GM12864 (cell line): ENCODE results near the gene RIC8A.

Source experiments
- DNase-seq: peaks from one replicate; pipeline ENCODE4 v3.0.0-alpha.2; 2011; ENCODE audit warnings: low read depth
- H3K4me3 ChIP-seq: 2 replicates; pipeline ENCODE4 v1.5.1; 2011; ENCODE audit warnings: mild to moderate bottlenecking, low read depth, low read length, control low read depth
- TF ChIP-seq, protein P1 (sequence below): IDR thresholded peaks from 2 replicates; pipeline ENCODE4 v1.5.1; 2011; ENCODE audit warnings: low read depth, mild to moderate bottlenecking, moderate library complexity, low read length, control low read depth, inconsistent platforms; ENCODE audit errors: missing control alignments

Gene RIC8A

DNA sequence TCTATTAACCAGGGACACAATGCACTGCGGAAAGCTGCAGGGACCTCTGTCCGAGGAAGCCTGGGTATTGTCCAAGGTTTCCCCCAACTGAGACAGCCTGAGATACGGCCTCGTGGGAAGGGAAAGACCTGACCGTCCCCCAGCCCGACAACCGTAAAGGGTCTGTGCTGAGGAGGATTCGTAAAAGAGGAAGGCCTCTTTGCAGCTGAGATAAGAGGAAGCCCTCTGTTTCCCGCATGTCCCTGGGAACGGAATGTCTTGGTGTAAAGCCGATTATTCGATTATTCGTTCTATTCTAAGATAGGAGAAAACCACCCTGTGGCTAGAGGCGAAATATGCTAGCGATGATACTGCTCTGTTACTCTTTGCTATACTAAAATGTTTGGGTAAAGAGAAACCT, 5.5 kb upstream of the RIC8A start:
- DNase-seq = no peak
- no peak overlapping the region for H3K4me3 ChIP-seq
- TF ChIP-seq, protein P1, sequence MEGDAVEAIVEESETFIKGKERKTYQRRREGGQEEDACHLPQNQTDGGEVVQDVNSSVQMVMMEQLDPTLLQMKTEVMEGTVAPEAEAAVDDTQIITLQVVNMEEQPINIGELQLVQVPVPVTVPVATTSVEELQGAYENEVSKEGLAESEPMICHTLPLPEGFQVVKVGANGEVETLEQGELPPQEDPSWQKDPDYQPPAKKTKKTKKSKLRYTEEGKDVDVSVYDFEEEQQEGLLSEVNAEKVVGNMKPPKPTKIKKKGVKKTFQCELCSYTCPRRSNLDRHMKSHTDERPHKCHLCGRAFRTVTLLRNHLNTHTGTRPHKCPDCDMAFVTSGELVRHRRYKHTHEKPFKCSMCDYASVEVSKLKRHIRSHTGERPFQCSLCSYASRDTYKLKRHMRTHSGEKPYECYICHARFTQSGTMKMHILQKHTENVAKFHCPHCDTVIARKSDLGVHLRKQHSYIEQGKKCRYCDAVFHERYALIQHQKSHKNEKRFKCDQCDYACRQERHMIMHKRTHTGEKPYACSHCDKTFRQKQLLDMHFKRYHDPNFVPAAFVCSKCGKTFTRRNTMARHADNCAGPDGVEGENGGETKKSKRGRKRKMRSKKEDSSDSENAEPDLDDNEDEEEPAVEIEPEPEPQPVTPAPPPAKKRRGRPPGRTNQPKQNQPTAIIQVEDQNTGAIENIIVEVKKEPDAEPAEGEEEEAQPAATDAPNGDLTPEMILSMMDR = no peak

DNA sequence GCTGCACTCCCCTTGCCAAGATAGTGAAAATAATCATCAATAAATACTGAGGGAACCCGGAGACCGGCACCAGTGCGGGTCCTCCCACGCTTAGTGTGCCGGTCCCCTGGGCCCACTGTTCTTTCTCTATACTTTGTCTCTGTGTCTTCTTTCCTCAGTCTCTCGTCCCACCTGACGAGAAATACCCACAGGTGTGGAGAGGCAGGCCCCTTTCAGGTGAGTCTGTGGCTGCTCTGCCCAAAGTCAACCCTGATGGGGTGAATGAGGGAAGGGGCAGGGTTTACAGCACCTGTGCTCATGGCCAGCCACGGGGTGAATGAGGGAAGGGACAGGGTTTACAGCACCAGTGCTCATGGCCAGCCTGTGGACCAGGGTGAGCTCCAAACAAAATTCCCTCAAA, 5.0 kb upstream of the RIC8A start:
- TF ChIP-seq, protein P1 = no peak
- no peak overlapping the region for H3K4me3 ChIP-seq
- DNase-seq = no peak

DNA sequence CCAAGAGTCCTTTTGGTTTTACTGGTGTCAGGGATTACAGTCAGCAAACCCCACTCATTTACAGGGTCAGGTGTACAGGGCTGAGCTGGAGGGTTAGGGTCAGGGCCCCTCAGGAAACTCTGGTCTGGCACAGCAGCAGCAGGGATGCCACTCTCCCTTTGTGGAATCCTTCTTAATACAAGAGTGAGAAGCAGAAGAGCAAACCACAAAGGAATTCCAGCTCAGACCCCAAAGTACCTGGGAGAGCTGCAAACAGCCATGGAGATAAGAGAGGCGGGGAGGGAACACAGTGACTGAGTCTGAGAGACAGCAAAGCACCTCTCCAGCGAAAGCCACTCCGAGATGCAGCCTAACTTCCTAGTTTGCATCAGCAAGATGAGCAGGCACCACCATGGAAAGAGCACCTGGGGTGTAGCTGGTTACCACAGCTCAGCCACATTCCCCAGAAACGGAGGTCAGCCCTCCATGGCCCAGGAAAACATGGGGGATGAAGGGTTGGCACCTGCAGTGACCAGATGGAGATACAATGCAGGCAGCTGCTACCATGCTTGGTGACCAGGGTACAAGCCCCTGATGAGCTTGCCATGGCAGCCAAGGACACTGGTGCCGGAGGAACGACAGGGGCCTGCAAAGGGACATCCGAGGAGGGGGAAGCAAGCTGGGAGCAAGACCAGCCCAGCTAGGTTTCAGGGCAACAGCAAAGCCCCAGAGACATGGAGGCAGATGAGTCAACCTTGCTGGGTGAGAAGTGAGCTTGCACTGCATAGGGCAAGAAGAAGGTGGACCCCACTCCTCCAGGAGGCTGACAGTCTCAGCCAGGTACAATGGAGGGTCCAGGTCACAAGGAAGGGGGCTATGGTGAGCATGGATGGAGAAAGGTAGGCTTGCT, 4.2 kb upstream of the RIC8A start:
- no peak overlapping the region for H3K4me3 ChIP-seq
- TF ChIP-seq, protein P1 = no peak
- DNase-seq = no peak

DNA sequence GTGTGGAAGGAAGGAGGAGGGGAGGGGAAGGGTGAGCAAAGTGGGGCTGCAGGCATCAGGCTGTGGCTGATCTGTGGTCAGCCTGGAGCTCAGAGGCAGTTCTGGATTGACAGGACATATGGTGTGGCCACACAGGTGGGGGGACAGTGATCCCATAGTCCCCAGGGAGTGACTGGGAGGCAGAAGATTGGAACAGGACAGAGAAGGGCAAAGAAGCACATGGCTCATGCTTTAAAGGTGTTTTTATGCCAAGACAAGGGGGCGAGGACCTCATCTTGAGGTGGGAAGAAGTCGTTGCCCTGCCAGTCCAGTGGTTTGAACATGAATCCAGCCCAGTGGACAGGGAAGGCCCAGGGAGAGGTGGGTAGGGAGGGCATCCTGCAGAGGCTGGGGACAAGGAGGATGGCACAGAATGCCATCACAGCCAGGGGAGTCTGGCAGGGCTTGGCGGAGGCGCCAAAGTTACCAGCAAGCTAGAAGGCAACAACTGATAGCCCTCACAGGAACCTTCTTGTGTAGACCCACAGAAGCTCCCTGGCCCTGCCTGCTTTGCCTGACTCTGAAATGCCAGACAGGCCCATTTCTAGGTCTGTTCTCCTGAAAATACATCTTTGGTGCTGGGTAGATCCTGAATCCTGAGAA, 3.4 kb upstream of the RIC8A start:
- DNase-seq = no peak
- TF ChIP-seq, protein P1 = no peak
- no peak overlapping the region for H3K4me3 ChIP-seq

DNA sequence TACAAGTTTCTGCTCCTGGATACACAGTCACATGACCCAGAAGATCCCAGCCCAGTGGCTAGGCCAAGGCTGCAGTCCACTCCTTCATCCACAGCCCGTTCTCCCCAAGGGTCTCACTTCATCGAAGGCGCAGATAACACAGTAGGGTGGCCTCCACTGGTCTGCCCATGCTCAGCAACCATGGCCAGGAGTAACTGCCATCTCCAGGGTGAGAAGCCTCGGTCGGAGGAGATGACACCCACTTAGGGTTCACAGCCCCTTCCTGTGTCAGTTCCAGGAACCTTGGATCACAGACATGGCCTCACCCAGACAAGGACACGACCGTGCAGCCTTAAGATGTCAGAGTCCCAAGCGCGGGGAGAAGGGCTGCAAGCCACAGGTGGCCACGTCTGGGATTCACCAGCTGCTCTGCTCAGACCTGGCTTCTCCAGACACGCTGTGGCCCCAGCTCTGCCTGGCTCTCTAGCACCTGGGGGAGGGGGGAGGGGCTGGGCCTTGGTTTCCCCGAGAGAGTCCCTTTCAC, 2.9 kb upstream of the RIC8A start:
- TF ChIP-seq, protein P1 = no peak

DNA sequence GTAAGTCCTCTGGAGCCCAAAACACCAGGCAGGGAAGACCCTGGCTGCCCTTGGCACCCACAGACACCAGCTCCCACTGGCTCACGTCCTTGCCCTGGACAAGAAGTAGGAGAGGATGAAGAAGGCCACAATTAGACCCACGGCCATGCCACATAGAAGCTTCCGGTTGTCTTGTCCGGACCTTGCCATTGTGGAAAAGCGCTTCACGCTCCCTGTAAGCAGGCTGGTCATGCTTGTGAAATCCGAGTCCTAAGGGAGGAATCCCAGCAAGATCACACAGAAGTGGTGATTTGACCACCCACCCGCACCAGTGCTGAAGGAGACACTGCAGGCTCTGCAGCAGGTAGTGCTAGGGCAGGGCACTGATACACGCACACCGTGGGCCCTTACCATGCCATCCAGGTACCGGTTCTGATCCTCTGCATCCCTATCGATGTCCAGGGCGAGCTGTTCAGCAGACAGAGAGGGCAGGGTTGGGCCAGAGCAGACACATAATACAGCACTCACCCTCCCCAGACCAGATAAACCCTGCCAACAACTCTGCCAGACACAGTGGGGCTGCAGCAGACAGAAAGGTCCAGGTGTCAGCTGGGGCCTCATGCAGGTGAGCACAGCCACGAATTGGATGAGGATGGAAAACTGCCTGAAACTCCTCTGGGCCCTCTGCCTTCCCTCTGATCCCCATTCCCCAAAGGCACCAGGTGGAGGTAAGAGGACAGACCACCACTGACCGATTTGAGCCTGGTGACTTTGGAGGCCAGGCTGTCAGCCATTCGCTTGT, 2.1 kb upstream of the RIC8A start:
- H3K4me3 ChIP-seq = peak overlapping the region; percentile 87

More for the DNA sequence above, 2.9 kb upstream of the RIC8A start:
- DNase-seq = no peak
- no peak overlapping the region for H3K4me3 ChIP-seq

More for the DNA sequence above, 2.1 kb upstream of the RIC8A start:
- DNase-seq = no peak
- TF ChIP-seq, protein P1 = no peak
